Activated CD8-positive, alpha-beta T cell treated with anti-CD3 and anti-CD28 coated beads for 36 hours (primary cell): ENCODE data around the gene CCDC183. TPM values are rescaled to one million over a fixed set of nuclear protein-coding genes. Genes with fewer than 3 reads are reported as not detected.
"Not testable (repeated sequence)": the region's sequence is repeated elsewhere in the genome, so short reads cannot be mapped to it uniquely, and the experiment has no call there.

Experiments used
- ATAC-seq: fragments of 200-7000 bp; cut with Tn5 transposase; one replicate; pipeline ENCODE4 v1.10.0; 2021; ENCODE audit warnings: mild to moderate bottlenecking, moderate library complexity
- CTCF ChIA-PET: fragments of 350-600 bp; sonication (Branson Sonifier 250); formaldehyde crosslinking; loops from one replicate; lab custom pipeline; 2021; ENCODE audit warnings: antibody characterized with exemption; lab: Charles Lee
- POLR2A ChIA-PET: fragments of 350-600 bp; sonication (Branson Sonifier 250); formaldehyde crosslinking; loops from one replicate; lab custom pipeline; 2021; ENCODE audit warnings: antibody characterized with exemption; lab: Charles Lee
- DNase-seq: peaks from one replicate; pipeline ENCODE4 v3.0.0-alpha.2; 2020
- H3K27ac Mint-ChIP-seq: one replicate; pipeline ENCODE4 v1.8.0; 2021; ENCODE audit warnings: mild to moderate bottlenecking, mixed read lengths
- H3K27me3 Mint-ChIP-seq: one replicate; pipeline ENCODE4 v1.8.0; 2021; ENCODE audit warnings: mixed read lengths
- H3K36me3 Mint-ChIP-seq: one replicate; pipeline ENCODE4 v1.8.0; 2021; ENCODE audit warnings: low read depth, mixed read lengths
- H3K4me1 Mint-ChIP-seq: one replicate; pipeline ENCODE4 v1.8.0; 2021; ENCODE audit warnings: low read depth, mixed read lengths
- H3K4me3 Mint-ChIP-seq: one replicate; pipeline ENCODE4 v1.8.0; 2021; ENCODE audit warnings: mild to moderate bottlenecking, moderate library complexity, mixed read lengths
- H3K9me3 Mint-ChIP-seq: one replicate; pipeline ENCODE4 v1.8.0; 2021; ENCODE audit warnings: mixed read lengths
- CTCF ChIP-seq: fragments of 200-600 bp; IDR thresholded peaks from one replicate; pipeline ENCODE4 v1.8.0; 2022; ENCODE audit warnings: antibody characterized with exemption, mild to moderate bottlenecking
- intact Hi-C: fragments of 100-400 bp; cut with micrococcal nuclease; formaldehyde crosslinking; loops from one replicate; pipeline ENCODE4 v1.10.0; 2022
- total RNA-seq, 2 experiments: library from RNA; stranded (reverse); gene quantifications; one replicate each; pipeline ENCODE4 v1.2.3, GENCODE V29; 2021

Gene CCDC183
- total RNA-seq, 2 experiments from 2014 or later, result 0.20 to 0.34 TPM

GRCh38 chr9:136782452-136782851, 13.7 kb upstream of the CCDC183 start:
- Mint-ChIP-seq H3K27ac (no peak overlapping the region), H3K9me3 (no peaks in the 10 kb centered on the region), H3K27me3 (peaks cover 21% of the 10 kb centered on the region), H3K36me3 (no peaks in the 10 kb centered on the region), H3K4me1 (peaks cover 7% of the 10 kb centered on the region), H3K4me3 (no peak overlapping the region)
- POLR2A ChIA-PET, result no interaction called here
- CTCF ChIA-PET, result interaction anchor here (1.0 to 2.3 kb wide), 2 partner anchors 10 to 253 kb away, joined by 3 to 9 read pairs; no protein-coding TSS in a partner anchor
- no peak for TF ChIP-seq CTCF
- intact Hi-C loops, result no loop called here
- DNase-seq (no peak), ATAC-seq (no peak)

GRCh38 chr9:136784249-136784996, 11.7 kb upstream of the CCDC183 start:
- Mint-ChIP-seq H3K36me3 (no peaks in the 10 kb centered on the region), H3K27me3 (peaks cover 12% of the 10 kb centered on the region), H3K9me3 (no peaks in the 10 kb centered on the region), H3K4me3 (no peak overlapping the region), H3K4me1 (peaks cover 15% of the 10 kb centered on the region), H3K27ac (no peak overlapping the region)
- ChIA-PET POLR2A (no interaction called here), CTCF (interaction anchor here (1.1 to 2.3 kb wide), 4 partner anchors 18 to 251 kb away, joined by 3 to 9 read pairs (median 4); no protein-coding TSS in a partner anchor)
- intact Hi-C loops, result no loop called here
- TF ChIP-seq CTCF, result peak; percentile 81
- ATAC-seq (peak; percentile 34), DNase-seq (peak; percentile 43)

GRCh38 chr9:136784997-136785361, 11.2 kb upstream of the CCDC183 start:
- Mint-ChIP-seq H3K36me3 (no peaks in the 10 kb centered on the region), H3K4me1 (peaks cover 15% of the 10 kb centered on the region), H3K27me3 (peaks cover 12% of the 10 kb centered on the region), H3K27ac (no peak overlapping the region), H3K9me3 (no peaks in the 10 kb centered on the region), H3K4me3 (no peak overlapping the region)
- no peak for TF ChIP-seq CTCF
- intact Hi-C loops, result loop anchor here (5.0 kb wide), 2 partner anchors 57 to 252 kb away; partner anchors contain the start of gene AJM1
- POLR2A ChIA-PET, result no interaction called here
- no peak for ATAC-seq
- no peak for DNase-seq
- CTCF ChIA-PET, result interaction anchor here (0.9 to 1.6 kb wide), 2 partner anchors 19 to 27 kb away, joined by 3 to 4 read pairs; partner anchors contain the start of gene LCN8

GRCh38 chr9:136785565-136786355, 10.4 kb upstream of the CCDC183 start:
- POLR2A ChIA-PET, result interaction anchor here (0.8 kb wide), 1 partner anchor 28 kb away, joined by 3 read pairs; no protein-coding TSS in a partner anchor
- not testable (repeated sequence) for H3K36me3 Mint-ChIP-seq, DNase-seq, H3K4me3 Mint-ChIP-seq, H3K27ac Mint-ChIP-seq, H3K9me3 Mint-ChIP-seq, ATAC-seq
- intact Hi-C loops, result loop anchor here (5.0 kb wide), 2 partner anchors 57 to 252 kb away; partner anchors contain the start of gene AJM1
- CTCF ChIA-PET, result interaction anchor here (0.9 to 3.2 kb wide), 5 partner anchors 8 to 249 kb away, joined by 3 to 28 read pairs (median 4); partner anchors contain the start of genes LCN8 and RABL6
- Mint-ChIP-seq H3K4me1 (peaks cover 20% of the 10 kb centered on the region), H3K27me3 (peaks cover 12% of the 10 kb centered on the region)

GRCh38 chr9:136786451-136786850, 9.7 kb upstream of the CCDC183 start:
- intact Hi-C loops, result loop anchor here (5.0 kb wide), 2 partner anchors 56 to 251 kb away; partner anchors contain the start of gene AJM1
- no peaks in the 10 kb centered on the region for H3K9me3 Mint-ChIP-seq
- no peaks in the 10 kb centered on the region for H3K36me3 Mint-ChIP-seq
- H3K4me3 Mint-ChIP-seq, result no peak overlapping the region
- TF ChIP-seq CTCF, result no peak
- H3K4me1 Mint-ChIP-seq, result peaks cover 20% of the 10 kb centered on the region
- ATAC-seq (no peak), DNase-seq (no peak)
- H3K27me3 Mint-ChIP-seq, result peaks cover 10% of the 10 kb centered on the region
- ChIA-PET POLR2A (interaction anchor here (0.8 kb wide), 1 partner anchor 27 kb away, joined by 3 read pairs; no protein-coding TSS in a partner anchor), CTCF (interaction anchor here (0.7 to 3.2 kb wide), 9 partner anchors 9 to 282 kb away, joined by 3 to 28 read pairs (median 4); partner anchors contain the start of gene RABL6)
- H3K27ac Mint-ChIP-seq, result no peak overlapping the region

GRCh38 chr9:136786983-136787382, 9.2 kb upstream of the CCDC183 start:
- H3K9me3 Mint-ChIP-seq, H3K4me3 Mint-ChIP-seq, ATAC-seq, H3K36me3 Mint-ChIP-seq, H3K27ac Mint-ChIP-seq, DNase-seq: not testable (repeated sequence)
- ChIA-PET CTCF (interaction anchor here (0.7 to 3.2 kb wide), 11 partner anchors 9 to 281 kb away, joined by 3 to 28 read pairs (median 4); partner anchors contain the start of gene RABL6), POLR2A (interaction anchor here (0.8 to 1.3 kb wide), 2 partner anchors 27 to 51 kb away, joined by 3 read pairs; no protein-coding TSS in a partner anchor)
- H3K4me1 Mint-ChIP-seq, result peaks cover 22% of the 10 kb centered on the region
- intact Hi-C loops, result loop anchor here (5.0 kb wide), 2 partner anchors 55 to 250 kb away; partner anchors contain the start of gene AJM1
- H3K27me3 Mint-ChIP-seq, result peaks cover 10% of the 10 kb centered on the region
